Mucosa of descending colon (tissue), 3 donors: ENCODE data around the gene WDR3. TPM values are rescaled to one million over a fixed set of nuclear protein-coding genes. Genes with fewer than 3 reads are reported as not detected.
"Not testable (repeated sequence)": the region's sequence is repeated elsewhere in the genome, so short reads cannot be mapped to it uniquely, and the experiment has no call there.

Experiments used
- ATAC-seq: fragments of 200-7000 bp; cut with Tn5 transposase; one replicate; pipeline ENCODE4 v1.9.1; 2020; ENCODE audit warnings: mild to moderate bottlenecking, moderate library complexity
- DNase-seq, 3 donors: peaks; one replicate each; pipeline ENCODE4 v3.0.0-alpha.2; 2020
- H3K36me3 ChIP-seq: fragments of 200-600 bp; one replicate; pipeline ENCODE4 v1.8.0; 2021; ENCODE audit warnings: low read depth, mild to moderate bottlenecking
- H3K4me1 ChIP-seq: fragments of 200-600 bp; one replicate; pipeline ENCODE4 v1.8.0; 2021; ENCODE audit warnings: low read depth, mild to moderate bottlenecking
- H3K4me3 ChIP-seq: fragments of 200-600 bp; one replicate; pipeline ENCODE4 v1.8.0; 2021; ENCODE audit warnings: mild to moderate bottlenecking
- H3K9me3 ChIP-seq: fragments of 200-600 bp; one replicate; pipeline ENCODE4 v1.8.0; 2021; ENCODE audit warnings: mild to moderate bottlenecking
- CTCF ChIP-seq: fragments of 200-600 bp; IDR thresholded peaks from one replicate; pipeline ENCODE4 v1.8.0; 2022; ENCODE audit warnings: antibody characterized with exemption, mild to moderate bottlenecking
- intact Hi-C, 2 donors: fragments of 100-400 bp; cut with DNase I in 1 of 2; cut with micrococcal nuclease in 1 of 2; formaldehyde crosslinking; loops; one replicate each; pipeline versions ENCODE4 v1.11.0 to v1.11.1; 2022; cut with DNase I, micrococcal nuclease
- total RNA-seq, 3 donors: library from RNA; stranded (reverse); fragmentation: NEBNext Ultra II Directional in 2 of 3; extraction: Animal tissue kit (Norgen Biotek cat#: 25700) in 2 of 3; gene quantifications; one replicate each; pipeline versions ENCODE4 v1.2.1 to v1.2.4, GENCODE V29; 2021 to 2023
- donor health status: DM: no; HTN: no; CAD: no; lungs with moderate emphysema.
- donor health status: DM: no; HTN: no; CAD: no.
- donor health status: DM: no; HTN: yes; CAD: no.

WDR3 gene
- total RNA-seq, 3 donors from 2014 or later = 12.5 to 13.3 (median 13.0) TPM

- no peaks in the 10 kb centered on the region for H3K4me1 ChIP-seq
- no peak for TF ChIP-seq CTCF
- DNase-seq (no peak), ATAC-seq (no peak)
- H3K4me3 ChIP-seq = no peak overlapping the region
- intact Hi-C loops = no loop called here
- H3K36me3 ChIP-seq = no peaks in the 10 kb centered on the region
- no peaks in the 10 kb centered on the region for H3K9me3 ChIP-seq
These were observed 24.5 kb upstream of the WDR3 start for GRCh38 chr1:117905019-117905418.

GRCh38 chr1:117911051-117911450 is 18.5 kb upstream of the WDR3 start:
- no peak for TF ChIP-seq CTCF
- ATAC-seq = no peak
- Histone ChIP-seq H3K9me3 (no peaks in the 10 kb centered on the region), H3K4me3 (no peak overlapping the region), H3K4me1 (no peaks in the 10 kb centered on the region), H3K36me3 (no peaks in the 10 kb centered on the region)
- intact Hi-C loops = no loop called here
- DNase-seq = no peak

GRCh38 chr1:117919376-117919775 is 10.2 kb upstream of the WDR3 start:
- TF ChIP-seq CTCF = no peak

GRCh38 chr1:117921991-117922390 is 7.5 kb upstream of the WDR3 start:
- intact Hi-C loops = no loop called here
- no peak for ATAC-seq
- DNase-seq = no peak

More at GRCh38 chr1:117919376-117919775, 10.2 kb upstream of the WDR3 start:
- Histone ChIP-seq H3K4me3 (no peak overlapping the region), H3K4me1 (no peaks in the 10 kb centered on the region), H3K9me3 (no peaks in the 10 kb centered on the region), H3K36me3 (no peaks in the 10 kb centered on the region)
- intact Hi-C loops = no loop called here
- DNase-seq (no peak), ATAC-seq (no peak)

GRCh38 chr1:117922717-117923116 is 6.8 kb upstream of the WDR3 start:
- H3K4me1 ChIP-seq, intact Hi-C loops, H3K4me3 ChIP-seq, H3K9me3 ChIP-seq, H3K36me3 ChIP-seq, ATAC-seq, DNase-seq: not testable (repeated sequence)

More at GRCh38 chr1:117921991-117922390, 7.5 kb upstream of the WDR3 start:
- Histone ChIP-seq H3K4me3 (no peak overlapping the region), H3K9me3 (no peaks in the 10 kb centered on the region), H3K4me1 (no peaks in the 10 kb centered on the region), H3K36me3 (no peaks in the 10 kb centered on the region)
- TF ChIP-seq CTCF = no peak

- H3K9me3 ChIP-seq = no peaks in the 10 kb centered on the region
- intact Hi-C loops = no loop called here
- DNase-seq = no peak
- TF ChIP-seq CTCF = no peak
- H3K36me3 ChIP-seq = no peaks in the 10 kb centered on the region
- H3K4me1 ChIP-seq = peaks cover 17% of the 10 kb centered on the region
- ATAC-seq = no peak
- no peak overlapping the region for H3K4me3 ChIP-seq
These were observed 3.6 kb upstream of the WDR3 start for GRCh38 chr1:117925981-117926380.
